HFFc6 (cell line): Measurements from ENCODE around the gene MCOLN1. TPM values are rescaled to one million over a fixed set of nuclear protein-coding genes. Genes with fewer than 3 reads are reported as not detected.

Source experiments
- DNase-seq: peaks from one replicate; pipeline ENCODE4 v3.0.0-alpha.2; 2018
- H3K27ac Mint-ChIP-seq: 2 replicates; pipeline ENCODE4 v1.8.0; 2020; ENCODE audit warnings: mild to moderate bottlenecking, mixed read lengths
- H3K27me3 Mint-ChIP-seq: 2 replicates; pipeline ENCODE4 v1.8.0; 2021; ENCODE audit warnings: mild to moderate bottlenecking, moderate library complexity, mixed read lengths; ENCODE audit not compliant: insufficient read depth
- H3K36me3 Mint-ChIP-seq: 2 replicates; pipeline ENCODE4 v1.8.0; 2021; ENCODE audit warnings: low read depth, mixed read lengths
- H3K4me1 Mint-ChIP-seq: 2 replicates; pipeline ENCODE4 v1.8.0; 2020; ENCODE audit warnings: low read depth, mixed read lengths
- H3K4me3 Mint-ChIP-seq: 2 replicates; pipeline ENCODE4 v1.8.0; 2020; ENCODE audit warnings: mild to moderate bottlenecking, moderate library complexity, mixed read lengths
- H3K9me3 Mint-ChIP-seq: 2 replicates; pipeline ENCODE4 v1.8.0; 2020; ENCODE audit warnings: mild to moderate bottlenecking, mixed read lengths
- total RNA-seq, 6 experiments: library from RNA; stranded (reverse); fragmentation: NEBNext Ultra II Directional; extraction: Animal tissue kit (Norgen Biotek cat#: 25700); gene quantifications; 2 replicates in 1 of 6; 3 replicates in 5 of 6; pipeline ENCODE4 v1.2.3, GENCODE V29; 2021
- TF ChIP-seq, protein P1 (sequence below): fragments of 200-600 bp; sonication (generic); IDR thresholded peaks from 2 replicates; pipeline ENCODE4 v1.5.0; 2021; ENCODE audit warnings: antibody characterized with exemption, mild to moderate bottlenecking

The MCOLN1 gene
- total RNA-seq, 6 experiments from 2014 or later, result 18.2 to 28.7 (median 21.3) TPM

DNA sequence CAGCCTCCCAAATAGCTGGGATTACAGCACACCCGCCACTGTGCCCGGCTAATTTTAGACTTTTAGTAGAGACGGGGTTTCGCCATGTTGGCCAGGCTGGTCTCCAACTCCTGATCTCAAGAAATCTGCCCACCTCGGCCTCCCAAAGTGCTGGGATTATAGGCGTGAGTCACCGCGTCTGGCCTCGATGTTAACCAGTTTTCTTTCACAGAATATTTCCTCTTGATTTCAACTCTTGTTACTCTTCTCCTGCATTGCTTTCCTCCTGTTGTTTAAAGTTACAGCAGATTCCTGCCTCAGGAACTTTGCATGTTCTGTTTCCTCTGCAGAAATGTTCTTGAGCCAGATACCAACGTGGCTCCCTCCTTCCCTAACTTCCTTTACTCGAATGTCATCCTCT is 29.9 kb upstream of the MCOLN1 start:
- Mint-ChIP-seq H3K27me3 (peaks cover 2% of the 10 kb centered on the region), H3K27ac (no peak overlapping the region), H3K4me1 (peaks cover 33% of the 10 kb centered on the region), H3K36me3 (no peaks in the 10 kb centered on the region), H3K9me3 (no peaks in the 10 kb centered on the region), H3K4me3 (no peak overlapping the region)
- no peak for DNase-seq
- TF ChIP-seq, protein P1, sequence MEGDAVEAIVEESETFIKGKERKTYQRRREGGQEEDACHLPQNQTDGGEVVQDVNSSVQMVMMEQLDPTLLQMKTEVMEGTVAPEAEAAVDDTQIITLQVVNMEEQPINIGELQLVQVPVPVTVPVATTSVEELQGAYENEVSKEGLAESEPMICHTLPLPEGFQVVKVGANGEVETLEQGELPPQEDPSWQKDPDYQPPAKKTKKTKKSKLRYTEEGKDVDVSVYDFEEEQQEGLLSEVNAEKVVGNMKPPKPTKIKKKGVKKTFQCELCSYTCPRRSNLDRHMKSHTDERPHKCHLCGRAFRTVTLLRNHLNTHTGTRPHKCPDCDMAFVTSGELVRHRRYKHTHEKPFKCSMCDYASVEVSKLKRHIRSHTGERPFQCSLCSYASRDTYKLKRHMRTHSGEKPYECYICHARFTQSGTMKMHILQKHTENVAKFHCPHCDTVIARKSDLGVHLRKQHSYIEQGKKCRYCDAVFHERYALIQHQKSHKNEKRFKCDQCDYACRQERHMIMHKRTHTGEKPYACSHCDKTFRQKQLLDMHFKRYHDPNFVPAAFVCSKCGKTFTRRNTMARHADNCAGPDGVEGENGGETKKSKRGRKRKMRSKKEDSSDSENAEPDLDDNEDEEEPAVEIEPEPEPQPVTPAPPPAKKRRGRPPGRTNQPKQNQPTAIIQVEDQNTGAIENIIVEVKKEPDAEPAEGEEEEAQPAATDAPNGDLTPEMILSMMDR, result no peak

DNA sequence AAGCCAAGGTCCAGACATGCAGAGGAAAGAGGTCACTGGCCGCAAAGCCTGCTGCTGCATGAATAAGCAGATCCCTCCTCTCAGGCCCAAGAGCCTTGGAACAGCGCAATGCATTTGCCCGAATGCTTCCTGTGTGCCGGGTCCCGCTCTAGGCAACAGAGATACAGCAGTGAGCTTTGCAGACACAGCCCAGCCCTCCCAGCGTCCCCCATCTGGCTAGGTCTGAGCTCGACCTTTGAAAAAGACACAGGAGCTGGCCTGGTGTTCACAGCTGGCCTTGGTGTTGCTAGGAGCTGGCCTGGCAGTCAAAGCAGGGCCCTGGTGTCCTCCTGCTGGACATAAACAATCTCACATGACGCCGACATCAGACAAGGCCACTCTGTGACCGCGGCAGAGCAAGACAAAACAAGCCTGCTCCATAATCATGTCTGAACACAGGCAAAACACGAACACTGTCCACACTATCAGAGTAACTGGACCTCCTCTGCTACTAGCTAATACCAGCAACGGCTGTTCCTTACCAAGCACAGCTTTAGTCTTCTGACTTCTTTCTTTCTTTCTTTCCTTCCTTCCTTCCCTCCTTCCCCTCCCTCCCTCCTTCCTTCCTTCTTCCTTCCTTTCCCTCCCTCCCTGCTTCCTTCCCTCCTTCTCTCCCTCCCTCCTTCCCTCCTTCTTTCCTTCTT is 27.9 kb upstream of the MCOLN1 start:
- H3K4me3 Mint-ChIP-seq, result peak overlapping the region; percentile 24; the same call in 1 of the 2 replicates
- H3K9me3 Mint-ChIP-seq, result no peaks in the 10 kb centered on the region
- TF ChIP-seq, protein P1, result peak; percentile 41
- peaks cover 10% of the 10 kb centered on the region for H3K27me3 Mint-ChIP-seq
- DNase-seq, result no peak
- no peaks in the 10 kb centered on the region for H3K36me3 Mint-ChIP-seq
- H3K4me1 Mint-ChIP-seq, result peaks cover 27% of the 10 kb centered on the region
- H3K27ac Mint-ChIP-seq, result peak overlapping the region; percentile 69; the same call in 1 of the 2 replicates

DNA sequence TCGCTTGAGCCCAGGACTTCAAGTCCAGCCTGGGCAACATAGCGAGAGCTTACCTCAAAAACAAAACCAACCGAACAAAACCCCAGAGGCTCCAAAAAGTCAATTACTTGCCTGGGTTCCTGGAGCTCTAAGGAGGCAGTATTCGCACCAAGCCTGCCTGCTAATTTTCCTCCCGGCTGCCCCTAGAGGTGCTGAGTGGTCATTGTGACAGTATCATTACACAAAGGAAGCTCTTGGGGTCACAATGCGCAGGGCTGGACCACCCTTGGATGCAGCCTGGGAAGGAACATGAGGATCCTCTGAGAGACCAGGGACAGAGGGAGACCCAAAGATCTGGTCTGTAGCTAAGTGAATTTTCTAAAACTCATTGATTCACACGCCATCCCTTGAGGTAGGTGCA is 25.1 kb upstream of the MCOLN1 start:
- TF ChIP-seq, protein P1, result peak; percentile 63
- H3K27ac Mint-ChIP-seq, result no peak overlapping the region
- no peaks in the 10 kb centered on the region for H3K36me3 Mint-ChIP-seq
- DNase-seq, result no peak
- peaks cover 22% of the 10 kb centered on the region for H3K27me3 Mint-ChIP-seq
- H3K4me3 Mint-ChIP-seq, result no peak overlapping the region
- peaks cover 22% of the 10 kb centered on the region for H3K4me1 Mint-ChIP-seq
- H3K9me3 Mint-ChIP-seq, result no peaks in the 10 kb centered on the region

DNA sequence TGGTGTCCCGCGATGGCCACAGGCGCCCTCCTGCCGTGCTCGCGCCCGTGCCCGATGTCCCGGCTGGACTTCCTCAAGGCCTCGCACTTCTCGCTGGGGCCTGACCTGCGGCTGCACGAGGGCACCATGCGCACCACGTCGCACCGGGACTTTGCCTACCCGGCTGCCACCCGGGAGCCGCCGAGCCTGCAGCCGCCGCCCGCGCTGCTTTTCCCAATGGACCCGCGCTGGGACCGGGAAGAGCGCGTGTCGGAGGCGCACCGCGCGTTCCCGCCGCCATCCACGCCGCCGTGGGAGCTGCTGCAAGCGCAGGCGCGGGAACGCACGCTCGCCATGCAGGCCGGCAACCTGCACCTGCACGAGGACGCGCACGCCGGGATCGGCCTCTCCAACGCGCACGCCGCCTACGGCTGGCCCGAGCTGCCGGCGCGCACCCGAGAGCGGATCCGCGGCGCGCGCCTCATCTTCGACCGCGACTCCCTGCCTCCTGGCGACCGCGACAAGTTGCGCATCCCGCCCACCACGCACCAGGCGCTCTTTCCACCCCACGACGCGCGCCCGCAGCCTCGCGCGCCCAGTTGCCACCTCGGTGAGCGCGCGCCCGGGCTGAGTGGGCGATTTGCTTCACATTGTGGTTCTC is 21.5 kb upstream of the MCOLN1 start:
- Mint-ChIP-seq H3K9me3 (no peaks in the 10 kb centered on the region), H3K4me3 (no peak overlapping the region), H3K4me1 (no peaks in the 10 kb centered on the region), H3K27me3 (peaks cover 27% of the 10 kb centered on the region), H3K27ac (no peak overlapping the region), H3K36me3 (no peaks in the 10 kb centered on the region)
- TF ChIP-seq, protein P1, result no peak
- DNase-seq, result no peak

DNA sequence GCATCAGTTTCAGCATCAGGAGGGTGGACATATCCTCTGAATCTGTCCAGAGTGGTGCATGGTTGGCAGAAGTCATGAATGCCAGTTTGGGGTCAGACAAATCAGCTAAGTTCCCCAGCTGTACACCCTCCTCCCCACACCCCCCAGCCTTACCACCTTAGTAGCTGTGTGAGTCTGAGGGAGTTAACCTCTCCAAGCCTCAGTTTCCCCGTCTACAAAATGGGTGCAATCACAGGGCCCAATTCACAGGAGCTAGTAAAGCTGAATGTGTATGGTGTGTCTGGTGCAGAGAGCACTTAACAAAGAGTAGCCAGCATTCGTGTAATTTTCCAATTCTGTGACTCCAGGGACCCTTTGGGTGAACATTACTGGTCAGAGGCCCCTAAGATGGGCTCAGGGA is 19.9 kb upstream of the MCOLN1 start:
- no peaks in the 10 kb centered on the region for H3K36me3 Mint-ChIP-seq
- H3K4me1 Mint-ChIP-seq, result no peaks in the 10 kb centered on the region
- no peak overlapping the region for H3K4me3 Mint-ChIP-seq
- peaks cover 25% of the 10 kb centered on the region for H3K27me3 Mint-ChIP-seq
- no peaks in the 10 kb centered on the region for H3K9me3 Mint-ChIP-seq
- TF ChIP-seq, protein P1, result no peak
- DNase-seq, result no peak
- H3K27ac Mint-ChIP-seq, result no peak overlapping the region
